HepG2 (cell line): Measurements from ENCODE around the gene ANAPC1.
"Not testable (repeated sequence)": the region's sequence is repeated elsewhere in the genome, so short reads cannot be mapped to it uniquely, and the experiment has no call there.

ENCODE experiments used
- DPF2 ChIP-seq: sonication (generic); formaldehyde crosslinking; IDR thresholded peaks from 2 replicates; pipeline ENCODE4 v1.4.0; 2020; ENCODE audit warnings: mild to moderate bottlenecking, low read depth, missing genetic modification reagents, borderline replicate concordance
- POLR2AphosphoS5 ChIP-seq: IDR thresholded peaks from 2 replicates; pipeline ENCODE4 v1.6.1; 2012; ENCODE audit warnings: low read depth, low read length
- REST ChIP-seq, 2 experiments: IDR thresholded peaks; 2 replicates each; pipeline ENCODE4 v1.6.1; 2011 to 2012; ENCODE audit warnings: low read length in 2 of 2, borderline replicate concordance in 1 of 2, low read depth in 1 of 2, mild to moderate bottlenecking in 1 of 2, moderate library complexity in 1 of 2

- TF ChIP-seq POLR2AphosphoS5; REST (IDR thresholded peaks at IDR 0.05; ENCODE audit: borderline replicate concordance in 1 of 2, low read depth in 1 of 2, low read length in 2 of 2); DPF2 (CRISPR knock-in tag): not testable (repeated sequence)
These were observed 31.4 kb downstream of the ANAPC1 start for GRCh38 chr2:111852544-111852943.
